Ovary (tissue), 9 donors: ENCODE data around the gene TANC1. TPM values are rescaled to one million over a fixed set of nuclear protein-coding genes. Genes with fewer than 3 reads are reported as not detected.

Experiments
- DNase-seq, 5 donors: peaks; one replicate each; pipeline ENCODE4 v3.0.0-alpha.2; 2019 to 2020
- H3K27ac ChIP-seq, 2 donors: fragments of 200-600 bp; one replicate each; pipeline versions ENCODE4 v1.5.1 to v1.8.0; 2019 to 2022
- H3K27me3 ChIP-seq: fragments of 200-600 bp; one replicate; pipeline ENCODE4 v1.8.0; 2022
- H3K36me3 ChIP-seq: fragments of 200-600 bp; sonication (generic); one replicate; pipeline ENCODE4 v1.5.1; 2019
- H3K4me1 ChIP-seq: one replicate; pipeline ENCODE4 v1.8.1; 2013; ENCODE audit warnings: mild to moderate bottlenecking, moderate library complexity; ENCODE audit not compliant: insufficient read depth
- H3K4me3 ChIP-seq: fragments of 200-600 bp; sonication (generic); one replicate; pipeline ENCODE4 v1.5.1; 2017
- H3K9me3 ChIP-seq, 2 donors: fragments of 200-600 bp in 1 of 2; sonication (generic) in 1 of 2; one replicate each; pipeline versions ENCODE4 v1.5.1 to v1.8.1; 2013 to 2019; ENCODE audit warnings: mild to moderate bottlenecking in 1 of 2, moderate library complexity in 1 of 2
- CTCF ChIP-seq, 3 donors: fragments of 450-650 bp in 2 of 3; fragments of 200-600 bp in 1 of 3; IDR thresholded peaks; one replicate each; pipeline versions ENCODE4 v1.5.1 to v1.8.0; 2016 to 2022; ENCODE audit warnings: antibody characterized with exemption in 3 of 3, mild to moderate bottlenecking in 1 of 3
- EP300 ChIP-seq: sonication (generic); formaldehyde crosslinking; IDR thresholded peaks from one replicate; pipeline ENCODE4 v1.6.1; 2017; ENCODE audit warnings: antibody characterized with exemption
- POLR2A ChIP-seq: fragments of 450-650 bp; IDR thresholded peaks from one replicate; pipeline ENCODE4 v1.6.1; 2017; ENCODE audit warnings: antibody characterized with exemption, mild to moderate bottlenecking, moderate library complexity
- WGBS, 3 donors: extraction: QIAGEN DNeasy Blood & Tissue Kit in 1 of 3; methylation state at CpG; one replicate each; pipeline versions ENCODE4 v1.1.5 to v1.1.7; 2013 to 2017; 5-methylcytosine and 5-hydroxymethylcytosine counted together
- intact Hi-C, 4 donors: fragments of 100-400 bp; cut with DNase I; formaldehyde crosslinking; loops; one replicate each; pipeline versions ENCODE4 v1.11.0 to v1.15.1; 2022 to 2023
- polyA plus RNA-seq, 2 donors: library from polyadenylated mRNA; stranded (reverse); fragments of 200-250 nt in 1 of 2; fragments of 350-450 nt in 1 of 2; fragmentation: Illumina TruSeq in 1 of 2; extraction: RNeasy Lipid Tissue Mini Kit (QIAGEN cat#74804) in 1 of 2; gene quantifications; one replicate each; pipeline ENCODE4 v1.2.3, GENCODE V29; 2013 to 2014
- total RNA-seq, 7 donors: library from RNA; depleted of rRNA in 2 of 7; stranded (reverse); fragments of >200 nt in 2 of 7; fragmentation: NEBNext Ultra II Directional in 3 of 7; extraction: Animal tissue kit (Norgen Biotek cat#: 25700) in 3 of 7; gene quantifications; one replicate each; pipeline versions ENCODE4 v1.1.0 to v1.2.4, GENCODE V29; 2016 to 2023
- donor health status: DM: no; HTN: no; CAD: no; lungs with moderate emphysema.
- donor health status: DM: no; HTN: no; CAD: no.
- donor health status: Bipolar disorder and iron deficiency.
- donor health status: DM: yes; HTN: yes; CAD: no.
- donor health status: DM: no; HTN: no; CAD: no.
- donor health status: DM: yes; HTN: yes; CAD: no.

TANC1 gene
- total and polyA plus RNA-seq, 9 donors: 12.2 to 39.2 (median 25.8) TPM

GRCh38 chr2:158965107-158965506, 3.3 kb upstream of the TANC1 start:
- TF ChIP-seq CTCF (IDR thresholded peaks at IDR 0.05) (no peak), EP300 (no peak), POLR2A (no peak)
- WGBS, 3 donors: 93 to 95% (median 93%) methylated on average over 5 of the region's 5 CpGs
- Histone ChIP-seq H3K9me3 (no peaks in the 10 kb centered on the region), H3K27me3 (no peaks in the 10 kb centered on the region), H3K36me3 (no peaks in the 10 kb centered on the region), H3K4me1 (peaks cover 2% of the 10 kb centered on the region), H3K27ac (no peak overlapping the region), H3K4me3 (no peak overlapping the region)
- intact Hi-C loops: no loop called here
- no peak for DNase-seq

GRCh38 chr2:158965641-158966040, 2.8 kb upstream of the TANC1 start:
- peak overlapping the region in 1 of 2 donors; percentile 12 for H3K27ac ChIP-seq
- intact Hi-C loops: no loop called here
- no peak for DNase-seq
- TF ChIP-seq POLR2A (no peak), CTCF (IDR thresholded peaks at IDR 0.05) (no peak), EP300 (no peak)
- no peaks in the 10 kb centered on the region for H3K36me3 ChIP-seq
- H3K27me3 ChIP-seq: no peaks in the 10 kb centered on the region
- peaks cover 4% of the 10 kb centered on the region for H3K4me1 ChIP-seq
- H3K9me3 ChIP-seq: no peaks in the 10 kb centered on the region
- WGBS, 3 donors: 40 to 75% (median 60%) methylated on average over 3 of the region's 3 CpGs
- no peak overlapping the region for H3K4me3 ChIP-seq

- intact Hi-C loops: no loop called here
- H3K27ac ChIP-seq: peak overlapping the region in 1 of 2 donors; percentile 94
- no peaks in the 10 kb centered on the region for H3K27me3 ChIP-seq
- WGBS, 3 donors: 31 to 75% (median 45%) methylated on average over 1 of the region's 1 CpG
- H3K4me3 ChIP-seq: no peak overlapping the region
- DNase-seq: no peak
- H3K36me3 ChIP-seq: no peaks in the 10 kb centered on the region
- TF ChIP-seq CTCF (IDR thresholded peaks at IDR 0.05) (no peak), POLR2A (no peak), EP300 (no peak)
- H3K4me1 ChIP-seq: peaks cover 5% of the 10 kb centered on the region
- no peaks in the 10 kb centered on the region for H3K9me3 ChIP-seq
Measured at GRCh38 chr2:158966312-158966711, 2.1 kb upstream of the TANC1 start.

- no peaks in the 10 kb centered on the region for H3K36me3 ChIP-seq
- DNase-seq: peak; percentile 24 to 50 (median 36)
- H3K27ac ChIP-seq: peak overlapping the region; percentile 72 to 94
- H3K9me3 ChIP-seq: no peaks in the 10 kb centered on the region
- TF ChIP-seq CTCF (IDR thresholded peaks at IDR 0.05) (peak in 1 of 3 donors; percentile 6), POLR2A (no peak)
- intact Hi-C loops: no loop called here
- WGBS, 3 donors: 13 to 33% (median 20%) methylated on average over 12 of the region's 12 CpGs
- peaks cover 5% of the 10 kb centered on the region for H3K4me1 ChIP-seq
- no peaks in the 10 kb centered on the region for H3K27me3 ChIP-seq
- peak overlapping the region; percentile 93 for H3K4me3 ChIP-seq
Measured at GRCh38 chr2:158967114-158967730, 1.2 kb upstream of the TANC1 start.
